C1 segment of cervical spinal cord (tissue), 14 donors: ENCODE results near the gene GNMT.
"Not testable (repeated sequence)": the region's sequence is repeated elsewhere in the genome, so short reads cannot be mapped to it uniquely, and the experiment has no call there.

Experiments used
- DNase-seq, 14 donors: peaks; one replicate each; lab custom pipeline; 2025; lab: John Stamatoyannopoulos, UW

Gene GNMT

DNA sequence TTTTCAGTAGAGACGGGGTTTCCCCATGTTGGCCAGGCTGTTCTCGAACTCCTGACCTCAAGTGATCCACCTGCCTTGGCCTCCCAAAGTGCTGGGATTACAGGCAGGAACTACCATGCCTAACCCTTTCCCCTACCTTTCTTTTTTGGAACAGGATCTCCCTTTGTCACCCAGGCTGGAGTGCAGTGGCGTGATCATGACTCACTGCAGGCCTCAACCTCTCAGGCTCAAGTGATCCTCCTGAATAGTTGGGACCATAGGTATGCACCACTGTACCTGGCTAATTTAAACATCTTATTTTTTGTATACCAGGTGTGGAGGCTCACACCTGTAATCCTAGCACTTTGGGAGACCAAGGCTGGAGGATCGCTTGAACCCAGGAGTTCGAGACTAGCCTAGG is 19.2 kb upstream of the GNMT start:
- not testable (repeated sequence) for DNase-seq

DNA sequence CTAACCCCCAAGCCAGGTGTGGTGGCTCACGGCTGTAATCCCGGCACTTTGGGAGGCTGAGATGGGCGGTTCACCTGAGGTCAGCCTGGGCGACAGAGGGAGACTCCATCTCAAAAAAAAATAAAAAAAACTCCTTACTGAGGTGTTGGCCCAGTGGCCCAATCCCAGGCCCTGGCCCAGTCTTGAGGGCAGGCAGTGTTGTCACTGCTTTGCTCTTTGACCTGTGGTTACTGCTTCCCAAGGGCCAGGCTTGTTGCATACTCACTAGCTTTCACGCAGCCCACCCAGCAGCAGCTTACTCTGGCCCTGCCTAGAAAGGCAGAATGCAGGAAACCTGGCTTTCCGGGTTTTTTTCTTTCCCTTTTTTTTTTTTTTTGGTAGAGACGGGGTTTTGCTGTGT is 18.1 kb upstream of the GNMT start:
- DNase-seq, result no peak

DNA sequence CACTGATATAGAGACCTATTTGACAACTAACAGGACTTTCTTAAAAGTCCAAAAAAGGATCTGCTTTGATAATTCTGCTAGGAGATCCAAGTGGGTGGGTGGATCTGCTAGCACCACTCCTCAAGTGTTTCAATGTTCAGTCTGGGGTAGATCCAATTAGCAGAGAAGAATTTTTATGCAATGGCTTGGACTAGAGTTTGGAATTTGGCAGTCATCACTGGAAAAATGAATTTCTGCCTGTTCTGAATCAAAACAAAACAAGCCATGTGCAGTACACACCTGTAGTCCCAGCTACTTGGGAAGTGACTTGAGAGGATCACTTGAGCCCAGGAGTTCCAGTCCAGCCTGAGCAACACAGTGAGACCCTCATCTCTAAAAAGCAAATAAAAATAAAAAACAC is 12.6 kb upstream of the GNMT start:
- DNase-seq, result no peak

DNA sequence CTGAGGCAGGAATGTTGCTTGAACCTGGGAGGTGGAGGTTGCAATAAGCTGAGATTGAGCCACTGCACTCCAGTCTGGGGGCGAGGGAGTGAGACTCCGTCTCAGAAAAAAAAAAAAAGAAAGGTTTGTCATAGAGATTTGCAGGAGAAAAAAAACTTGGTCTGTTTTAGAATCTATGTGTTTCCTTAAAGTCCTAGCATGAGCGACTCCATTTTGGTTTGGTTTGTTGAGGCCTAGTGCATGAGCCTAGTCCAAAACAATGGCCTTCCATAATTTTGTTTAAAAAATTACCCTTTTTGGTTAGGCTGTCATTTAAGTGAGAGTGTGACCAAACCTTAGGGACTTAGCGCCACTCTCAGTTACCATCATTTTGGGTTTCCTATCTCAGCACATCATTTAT is 8.2 kb upstream of the GNMT start:
- no peak for DNase-seq

DNA sequence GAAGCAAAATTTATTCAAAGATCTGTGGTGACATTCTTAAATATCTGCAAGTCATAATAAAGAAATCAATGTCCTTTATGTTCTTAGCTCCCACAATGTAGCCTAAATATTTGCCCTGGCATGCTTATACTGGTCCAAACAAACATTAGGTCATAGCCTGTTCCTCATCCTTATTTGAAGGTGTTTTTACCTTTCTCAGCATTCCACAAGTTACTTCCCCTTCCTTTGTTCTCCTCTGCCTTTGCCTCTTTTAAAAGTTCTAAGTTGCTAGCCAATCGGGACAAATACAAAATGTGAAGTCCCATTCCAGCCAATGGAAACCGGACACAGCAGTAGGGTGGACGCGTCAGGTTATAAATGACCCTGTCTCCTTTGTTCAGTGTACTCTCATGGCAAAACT is 6.1 kb upstream of the GNMT start:
- not testable (repeated sequence) for DNase-seq

DNA sequence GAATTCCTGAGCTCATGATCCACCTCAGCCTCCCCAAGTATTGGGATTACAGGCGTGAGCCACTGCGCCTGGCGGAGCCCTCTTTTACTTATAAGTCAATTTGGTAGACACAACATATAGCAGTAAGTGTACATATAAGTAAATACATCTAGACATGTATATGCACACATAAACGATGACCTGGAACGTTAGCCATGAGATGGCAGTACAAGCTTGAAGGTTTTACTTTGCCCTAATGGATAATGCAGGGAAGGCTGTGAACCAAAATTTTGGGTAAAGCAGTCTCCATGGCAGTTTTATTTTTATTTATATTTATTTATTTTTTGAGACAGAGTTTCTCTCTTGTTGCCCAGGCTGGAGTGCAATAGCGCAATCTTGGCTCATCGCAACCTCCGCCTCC is 2.4 kb upstream of the GNMT start:
- DNase-seq, result no peak

DNA sequence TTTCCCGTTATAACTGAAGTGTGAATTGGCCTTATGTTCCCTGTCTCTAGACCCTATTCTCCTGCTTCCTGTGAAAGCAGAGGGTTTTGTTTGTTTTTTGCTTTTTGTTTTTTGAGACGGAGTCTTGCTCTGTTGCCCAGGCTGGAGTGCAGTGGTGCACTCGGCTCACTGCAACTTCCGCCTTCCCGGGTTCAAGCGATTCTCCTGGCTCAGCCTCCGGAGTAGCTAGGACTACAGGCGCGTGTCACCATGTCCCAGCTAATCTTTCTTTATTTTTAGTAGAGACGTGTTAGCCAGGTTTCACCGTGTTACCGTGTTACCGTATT is 674 bp upstream of the GNMT start:
- no peak for DNase-seq

DNA sequence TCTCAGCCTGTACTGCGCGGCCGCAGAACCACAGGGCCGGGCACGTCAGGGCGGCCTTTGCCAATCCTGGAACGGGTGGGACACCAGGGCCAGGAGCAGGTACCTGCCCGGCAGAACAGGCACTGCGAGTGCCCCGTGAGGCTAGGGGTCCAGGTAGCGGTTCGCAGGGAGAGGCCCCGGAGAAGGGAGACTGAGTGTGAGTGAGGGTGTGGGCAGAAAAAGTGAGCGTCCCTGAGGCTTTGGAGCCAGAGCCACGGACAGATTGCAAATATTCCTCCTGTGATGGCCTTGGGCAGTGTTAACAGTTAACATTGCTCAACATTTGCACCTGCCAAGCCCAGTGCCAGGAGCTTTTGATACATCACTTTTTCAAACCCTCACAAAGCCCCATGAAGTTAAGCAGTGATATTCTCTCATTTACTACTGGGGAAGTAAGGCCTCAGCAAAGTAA is 491 bp downstream of the GNMT start:
- DNase-seq, result peak in 1 of 14 donors; percentile 40

DNA sequence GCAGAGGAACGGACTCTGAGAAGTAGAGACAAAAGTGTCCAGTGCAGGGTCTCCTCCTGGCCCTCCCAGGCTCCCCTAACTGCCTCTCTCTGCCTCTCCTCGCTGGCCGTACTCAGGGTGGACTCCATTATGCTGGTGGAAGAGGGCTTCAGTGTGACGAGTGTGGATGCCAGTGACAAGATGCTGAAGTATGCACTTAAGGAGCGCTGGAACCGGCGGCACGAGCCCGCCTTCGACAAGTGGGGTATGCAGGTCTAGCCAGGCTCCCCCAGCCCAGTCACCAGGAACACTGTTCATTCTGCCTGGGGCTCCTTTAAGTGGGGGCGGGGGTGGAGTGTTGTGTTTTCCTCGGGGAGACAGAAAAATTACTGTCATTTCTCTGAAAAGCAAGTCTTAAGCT is 1.5 kb downstream of the GNMT start:
- no peak for DNase-seq

DNA sequence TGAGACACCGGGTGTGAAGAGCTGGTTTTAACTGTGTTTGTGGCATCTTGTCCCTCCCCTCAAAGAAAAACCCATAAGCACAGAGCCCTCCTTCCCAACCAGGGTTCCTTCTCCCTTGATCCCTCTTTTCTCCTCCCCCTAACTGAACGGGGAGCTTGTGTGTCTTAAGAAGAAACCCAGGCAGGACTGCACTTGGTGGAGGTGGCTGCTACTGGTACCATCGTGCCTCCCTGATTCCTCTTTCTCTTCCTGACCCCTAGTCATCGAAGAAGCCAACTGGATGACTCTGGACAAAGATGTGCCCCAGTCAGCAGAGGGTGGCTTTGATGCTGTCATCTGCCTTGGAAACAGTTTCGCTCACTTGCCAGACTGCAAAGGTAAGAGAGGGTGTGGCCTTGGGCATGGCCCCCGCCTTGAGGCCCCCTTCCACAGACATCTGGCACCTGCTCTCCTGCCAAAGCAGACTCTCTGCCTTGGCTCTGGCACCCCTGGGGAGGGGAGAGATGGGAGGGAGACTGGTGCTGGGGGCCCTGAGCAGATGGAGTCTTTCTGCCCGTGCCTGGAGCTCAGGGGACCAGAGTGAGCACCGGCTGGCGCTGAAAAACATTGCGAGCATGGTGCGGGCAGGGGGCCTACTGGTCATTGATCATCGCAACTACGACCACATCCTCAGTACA is 2.1 kb downstream of the GNMT start:
- no peak for DNase-seq

DNA sequence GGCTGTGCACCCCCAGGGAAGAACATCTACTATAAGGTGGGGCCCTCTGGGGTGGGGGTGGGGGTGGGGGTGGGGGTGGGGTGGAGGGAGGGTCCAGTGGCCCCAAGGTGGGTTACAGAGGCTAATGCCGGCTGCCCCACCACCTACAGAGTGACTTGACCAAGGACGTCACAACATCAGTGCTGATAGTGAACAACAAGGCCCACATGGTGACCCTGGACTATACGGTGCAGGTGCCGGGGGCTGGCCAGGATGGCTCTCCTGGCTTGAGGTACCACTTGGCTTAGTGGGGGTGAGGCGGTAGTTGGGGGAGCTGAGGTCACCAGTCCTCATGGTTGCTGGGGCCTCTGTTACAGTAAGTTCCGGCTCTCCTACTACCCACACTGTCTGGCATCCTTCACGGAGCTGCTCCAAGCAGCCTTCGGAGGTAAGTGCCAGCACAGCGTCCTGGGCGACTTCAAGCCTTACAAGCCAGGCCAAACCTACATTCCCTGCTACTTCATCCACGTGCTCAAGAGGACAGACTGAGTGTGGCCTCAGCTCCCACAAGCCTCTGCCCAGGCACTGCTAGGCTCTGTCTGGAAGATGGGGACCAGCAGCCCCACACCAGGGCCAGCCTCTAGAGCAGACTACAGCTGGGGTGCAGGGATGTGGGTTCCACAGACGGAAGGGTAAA is 2.8 kb downstream of the GNMT start:
- no peak for DNase-seq

DNA sequence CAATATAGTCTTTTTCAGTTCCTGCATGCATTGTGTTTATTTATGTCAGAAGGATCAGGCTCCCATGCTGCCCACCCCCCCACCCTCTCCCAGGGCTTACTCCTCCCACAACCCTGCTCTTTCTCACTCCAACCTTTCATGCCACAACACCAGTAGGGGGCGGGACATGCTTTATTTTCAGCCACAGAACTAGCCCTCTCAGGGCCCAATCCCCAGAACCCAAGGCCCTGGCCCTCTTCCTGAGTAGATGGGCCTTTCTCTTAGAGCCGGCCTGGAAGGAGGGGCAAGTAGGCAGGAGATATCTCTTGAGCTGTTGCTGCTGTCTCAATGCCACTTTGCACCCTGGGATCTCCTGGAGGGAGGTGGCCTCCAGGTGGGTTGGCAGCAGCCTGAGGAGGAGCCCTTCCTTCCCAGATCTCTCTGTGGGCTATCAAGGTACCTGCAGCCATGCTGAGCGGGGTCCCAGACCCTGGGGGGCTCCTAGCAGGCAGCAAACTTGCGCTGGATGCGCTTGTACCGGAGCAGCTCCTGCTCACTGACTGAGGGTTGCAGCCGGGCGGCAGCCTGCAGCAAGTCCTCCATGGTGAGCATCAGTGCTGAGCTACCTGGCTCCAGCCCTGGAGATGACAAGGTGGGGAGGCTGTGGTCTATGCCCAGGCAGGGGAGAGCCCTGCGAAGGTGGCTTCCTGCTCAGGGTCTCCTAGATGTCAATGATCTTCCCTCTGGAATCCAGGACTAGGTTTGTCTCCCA is 3.5 kb downstream of the GNMT start:
- no peak for DNase-seq

DNA sequence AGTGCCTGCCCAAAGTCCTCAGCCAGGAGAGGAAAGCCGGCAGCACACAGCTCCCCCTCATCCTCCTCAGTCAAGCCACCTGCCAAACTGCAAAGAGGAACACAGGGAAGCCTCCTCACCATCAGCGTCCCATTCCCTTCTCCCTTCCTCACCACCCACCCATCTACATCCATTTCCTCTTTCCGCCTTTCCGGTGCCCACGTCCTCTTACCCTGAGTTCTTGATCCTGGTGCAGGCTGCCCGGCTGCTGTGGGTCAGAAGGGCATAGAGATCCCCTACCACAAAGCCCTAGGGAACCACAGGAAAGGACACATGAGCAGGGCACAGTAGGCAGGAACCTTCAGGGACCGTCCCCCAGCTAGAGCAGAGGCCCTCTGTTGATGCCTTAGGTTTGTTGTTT is 6.0 kb downstream of the GNMT start:
- DNase-seq, result no peak

DNA sequence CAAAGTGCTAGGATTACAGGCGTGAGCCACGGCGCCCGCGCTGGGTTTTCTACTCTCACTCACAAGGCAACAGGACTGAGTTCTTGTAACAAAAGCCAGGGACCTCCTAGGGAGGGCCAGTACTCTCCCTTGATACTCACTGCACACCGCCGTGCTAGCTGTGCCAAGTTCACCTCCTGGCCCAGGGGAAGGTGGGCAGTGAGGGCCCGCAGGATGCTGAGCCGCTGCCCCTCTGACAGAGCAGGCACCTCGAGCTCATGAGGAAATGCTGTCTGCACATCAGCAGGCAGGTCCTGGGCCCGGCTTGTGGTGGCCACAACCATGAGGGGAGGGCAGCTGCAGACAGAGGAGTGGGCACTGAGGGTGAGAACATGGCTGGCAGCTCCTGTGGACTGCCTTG is 6.7 kb downstream of the GNMT start:
- DNase-seq, result no peak

DNA sequence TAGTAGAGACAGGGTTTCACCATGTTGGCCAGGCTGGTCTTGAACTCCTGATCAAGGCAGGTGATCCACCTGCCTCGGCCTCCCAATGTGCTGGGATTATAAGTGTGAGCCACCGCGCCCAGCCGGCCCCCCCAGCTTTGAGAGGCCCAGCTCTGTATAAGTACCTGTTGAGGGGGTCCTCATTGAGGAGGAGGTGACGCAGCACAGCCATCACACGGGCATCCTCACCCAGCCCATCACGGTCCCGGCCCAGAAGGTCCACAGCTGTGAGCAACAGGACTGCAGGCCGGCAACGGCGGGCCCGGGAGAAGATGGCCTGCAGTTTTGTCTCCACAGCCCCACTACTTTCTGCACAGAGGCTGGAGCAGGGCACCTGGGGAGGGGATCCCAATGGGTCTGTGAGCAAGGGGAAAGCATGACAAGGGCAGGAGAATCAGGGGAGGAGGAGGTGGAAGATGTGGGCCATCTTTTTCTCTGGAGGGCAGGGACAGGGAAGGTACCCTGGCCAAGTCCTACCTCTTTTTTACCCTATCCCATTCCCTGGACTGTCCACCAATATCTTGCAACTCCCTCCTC is 7.7 kb downstream of the GNMT start:
- no peak for DNase-seq

DNA sequence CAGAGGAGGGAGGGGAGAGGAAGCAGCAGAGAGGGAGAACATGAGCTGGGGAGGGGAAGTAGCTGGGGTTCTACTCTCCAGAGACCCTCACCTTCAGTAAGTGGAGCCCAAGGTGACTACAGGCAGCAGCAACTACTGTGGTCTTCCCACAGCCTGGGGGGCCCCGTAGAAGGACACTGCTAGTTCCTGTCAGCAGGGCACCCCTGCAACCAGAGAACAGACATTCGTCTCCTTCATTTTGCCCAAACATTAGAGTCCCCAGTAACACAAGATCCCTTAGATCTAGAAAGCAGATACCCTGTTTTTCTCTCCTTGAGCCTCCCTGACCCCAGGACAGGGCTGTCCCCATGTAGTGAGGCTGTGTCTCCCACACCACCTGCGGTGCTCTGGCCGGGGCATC is 8.2 kb downstream of the GNMT start:
- no peak for DNase-seq

DNA sequence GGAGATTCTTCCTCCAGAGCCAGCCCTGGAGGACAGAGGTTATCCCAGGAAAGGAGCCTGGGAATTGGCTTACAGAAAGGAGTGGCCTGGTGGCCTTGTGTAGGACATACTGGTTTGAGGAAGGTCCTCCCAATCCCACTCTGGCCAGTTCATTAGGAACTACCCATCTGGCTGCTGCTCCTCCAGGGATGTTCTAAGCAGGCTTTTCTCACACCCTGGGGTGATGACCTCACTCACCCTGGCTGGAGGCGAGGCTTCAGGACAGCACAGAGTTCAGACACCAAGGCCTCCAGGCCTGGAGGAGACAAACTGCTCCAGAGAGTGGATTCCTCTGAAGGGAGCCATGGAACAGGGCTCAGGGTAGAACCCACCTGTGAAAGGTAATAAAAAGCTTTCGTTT is 8.9 kb downstream of the GNMT start:
- DNase-seq, result no peak

DNA sequence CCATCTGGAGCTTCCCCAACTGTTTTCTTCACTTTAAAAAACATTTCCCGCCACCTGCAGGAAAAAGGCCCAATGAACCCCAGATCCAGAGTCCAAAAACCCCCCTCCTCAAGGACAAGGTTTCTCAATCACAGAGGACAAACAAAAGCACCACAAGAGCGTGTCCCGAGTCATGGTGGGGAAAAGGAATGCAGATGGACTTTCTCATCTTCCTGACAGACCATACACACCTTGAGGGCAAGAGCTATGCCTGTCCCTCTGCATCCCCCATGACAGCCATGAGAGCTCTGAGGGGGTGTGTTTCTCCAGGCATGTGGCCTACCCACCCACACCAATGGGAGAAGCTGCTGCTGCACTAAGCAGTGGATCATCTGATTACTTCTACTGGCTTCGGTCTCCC is 9.4 kb downstream of the GNMT start:
- no peak for DNase-seq

DNA sequence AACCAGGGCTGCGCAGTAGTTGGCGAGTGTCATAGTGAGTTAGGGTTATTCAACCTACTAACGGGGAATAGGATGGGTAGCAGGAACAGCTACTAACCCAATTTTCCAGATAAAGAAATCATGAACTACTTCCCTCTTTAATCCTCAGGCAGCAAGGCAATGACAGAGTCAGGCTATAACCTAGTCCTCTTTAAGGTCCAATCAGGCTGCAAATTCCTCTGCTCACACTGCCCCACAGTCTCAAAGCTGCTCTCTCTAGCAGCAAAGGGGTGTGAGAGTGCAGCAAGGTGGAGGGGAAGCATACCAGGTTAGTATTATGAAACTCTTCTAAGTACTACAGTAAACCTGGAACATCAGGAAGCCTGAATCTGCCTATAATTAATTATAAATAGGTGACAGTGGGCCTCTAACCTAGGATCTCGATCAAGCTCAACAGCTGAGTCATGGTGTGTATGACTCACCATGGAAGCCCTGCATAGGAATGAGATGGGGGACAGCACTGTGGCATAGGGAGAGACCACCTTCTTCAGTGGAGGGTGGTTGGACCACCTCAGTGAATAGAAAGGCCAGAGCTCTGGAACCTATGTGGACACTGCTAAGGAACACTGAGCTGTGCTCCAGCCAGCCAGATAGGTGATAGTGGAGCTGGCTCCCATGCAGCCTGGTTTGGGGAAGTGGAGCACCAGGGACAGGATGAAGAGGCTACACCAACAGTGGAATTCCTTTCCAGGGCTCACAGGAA is 10.5 kb downstream of the GNMT start:
- DNase-seq, result no peak

DNA sequence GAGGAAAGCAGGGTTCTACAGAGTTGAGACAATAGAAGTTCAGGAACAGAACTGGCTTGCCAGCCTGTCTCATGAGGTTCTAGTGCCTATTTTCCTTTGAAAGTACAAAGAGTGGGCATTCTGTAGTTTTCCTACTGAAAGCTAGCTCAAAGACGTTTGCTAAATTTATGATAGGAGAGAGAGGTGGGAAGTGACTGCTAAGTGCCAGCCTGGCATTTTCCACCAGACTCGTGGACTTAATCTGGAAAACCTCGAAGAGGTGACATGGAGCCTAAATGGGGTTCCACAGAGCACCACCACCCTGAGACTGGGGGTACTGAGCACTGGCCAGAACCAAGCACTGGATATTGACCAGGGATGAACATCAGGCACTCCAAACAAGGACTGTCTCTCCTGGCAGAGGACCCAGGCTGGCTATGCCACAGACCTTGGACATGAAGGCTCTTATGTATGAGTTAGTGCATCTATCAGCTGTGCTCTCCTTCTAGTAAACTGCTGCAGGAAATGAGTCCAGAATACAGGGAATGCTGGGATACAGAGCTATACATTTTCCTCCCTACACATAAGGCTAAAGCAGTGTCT is 11.3 kb downstream of the GNMT start:
- no peak for DNase-seq

DNA sequence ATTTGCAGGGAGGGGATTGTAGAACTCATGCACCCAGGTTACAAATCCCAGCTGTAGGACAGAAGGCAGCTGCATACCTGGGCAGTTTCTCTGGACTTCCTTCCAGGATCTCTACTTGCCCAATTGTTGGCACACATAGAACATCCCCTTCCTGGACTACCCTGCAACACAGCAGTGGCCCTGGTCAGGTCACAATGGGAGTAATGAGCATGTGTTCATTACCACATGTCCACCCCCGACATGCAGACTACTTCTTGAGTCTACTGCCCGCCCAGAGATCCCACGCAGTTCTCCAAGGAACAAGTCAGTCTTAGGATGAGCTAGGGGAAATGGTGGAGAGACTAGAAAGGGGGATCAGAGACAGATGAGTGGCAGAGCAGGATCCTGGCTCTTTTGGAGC is 13.4 kb downstream of the GNMT start:
- DNase-seq, result no peak
